GM12878 (cell line): Measurements from ENCODE around the gene LDB2.

Experiments used
- CBX5 ChIP-seq: sonication (generic); IDR thresholded peaks from 2 replicates; pipeline ENCODE4 v1.6.1; 2016; ENCODE audit warnings: low read depth, moderate library complexity, mild to moderate bottlenecking, inconsistent platforms
- CEBPB ChIP-seq, 2 experiments: fragments of 150-350 bp in 1 of 2; IDR thresholded peaks; 2 replicates each; pipeline ENCODE4 v1.6.1; 2012 to 2014; ENCODE audit warnings: low read depth in 2 of 2, low read length in 2 of 2, borderline replicate concordance in 1 of 2, inconsistent platforms in 1 of 2
- DPF2 ChIP-seq: fragments of 450-650 bp; IDR thresholded peaks from 2 replicates; pipeline ENCODE4 v1.6.1; 2017; ENCODE audit warnings: mild to moderate bottlenecking
- ESRRA ChIP-seq: IDR thresholded peaks from 2 replicates; pipeline ENCODE4 v1.6.1; 2012; ENCODE audit warnings: mild to moderate bottlenecking, low read length, improper control_type of control experiment
- EZH2 ChIP-seq: IDR thresholded peaks from 2 replicates; pipeline ENCODE4 v1.6.1; 2012; ENCODE audit warnings: low read depth, mild to moderate bottlenecking, control low read depth, inconsistent platforms, low read length, borderline replicate concordance; ENCODE audit not compliant: control insufficient read depth
- GABPA ChIP-seq: IDR thresholded peaks from 2 replicates; pipeline ENCODE4 v1.6.1; 2014; ENCODE audit warnings: antibody characterized with exemption, low read depth, mild to moderate bottlenecking, inconsistent platforms
- HDGF ChIP-seq: fragments of 450-650 bp; IDR thresholded peaks from 2 replicates; pipeline ENCODE4 v1.6.1; 2016; ENCODE audit warnings: antibody characterized with exemption
- NFIC ChIP-seq: IDR thresholded peaks from 2 replicates; pipeline ENCODE4 v1.6.1; 2012; ENCODE audit warnings: low read depth, mild to moderate bottlenecking, inconsistent platforms, low read length, moderate library complexity
- POLR2A ChIP-seq: IDR thresholded peaks from 2 replicates; pipeline ENCODE4 v1.6.1; 2011; ENCODE audit warnings: low read depth, mild to moderate bottlenecking, low read length
- POU2F2 ChIP-seq: IDR thresholded peaks from 3 replicates; pipeline ENCODE4 v1.6.1; 2011; ENCODE audit warnings: low read depth, mild to moderate bottlenecking, low read length, borderline replicate concordance
- SMC3 ChIP-seq: IDR thresholded peaks from 2 replicates; pipeline ENCODE4 v1.6.1; 2011; ENCODE audit warnings: low read length, improper control_type of control experiment, borderline replicate concordance
- YY1 ChIP-seq: IDR thresholded peaks from 2 replicates; pipeline ENCODE4 v1.6.1; 2011; ENCODE audit warnings: low read depth, mild to moderate bottlenecking, low read length
- TF ChIP-seq, protein P1 (sequence below), 3 experiments: IDR thresholded peaks in 2 of 3; conservative IDR thresholded peaks in 1 of 3; 2 replicates each; pipeline ENCODE4 v1.5.1; 2011; ENCODE audit warnings: low read depth in 3 of 3, low read length in 3 of 3, mild to moderate bottlenecking in 3 of 3, control low read depth in 2 of 3, moderate library complexity in 2 of 3, inconsistent platforms in 1 of 3, mixed read lengths in 1 of 3; ENCODE audit not compliant: control insufficient read depth in 2 of 3, insufficient read depth in 1 of 3; ENCODE audit errors: extremely low read depth in 1 of 3
- TF ChIP-seq, protein P2 (sequence below): fragments of 450-650 bp; IDR thresholded peaks from 2 replicates; pipeline ENCODE4 v1.6.1; 2016; ENCODE audit warnings: mild to moderate bottlenecking, moderate library complexity, borderline replicate concordance

DNA sequence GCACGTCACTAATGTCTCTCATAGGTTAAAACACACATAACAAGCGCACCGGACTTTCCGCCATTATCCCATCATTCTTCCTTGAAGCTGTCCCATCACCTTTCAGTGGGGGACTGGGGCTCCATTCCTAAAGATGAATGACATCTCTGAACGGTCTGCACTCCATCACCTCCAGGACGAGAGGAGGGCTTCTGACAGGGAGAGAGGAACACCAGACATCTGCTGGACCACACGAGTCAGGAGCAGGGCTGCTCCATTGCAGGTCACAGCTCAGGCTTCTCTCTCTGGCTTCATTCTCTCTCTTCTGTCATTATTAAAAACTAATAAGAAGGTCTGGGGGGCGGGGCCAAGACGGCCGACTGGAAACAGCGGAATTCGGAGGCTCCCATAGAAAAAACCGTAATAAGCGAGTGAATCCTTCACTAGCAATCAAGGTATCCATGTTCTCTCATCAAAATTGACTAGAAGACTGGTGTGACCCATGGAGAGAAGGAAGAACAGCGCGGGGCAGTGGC, 289.8 kb downstream of the LDB2 start:
- TF ChIP-seq POLR2A = no peak
- TF ChIP-seq, protein P1, sequence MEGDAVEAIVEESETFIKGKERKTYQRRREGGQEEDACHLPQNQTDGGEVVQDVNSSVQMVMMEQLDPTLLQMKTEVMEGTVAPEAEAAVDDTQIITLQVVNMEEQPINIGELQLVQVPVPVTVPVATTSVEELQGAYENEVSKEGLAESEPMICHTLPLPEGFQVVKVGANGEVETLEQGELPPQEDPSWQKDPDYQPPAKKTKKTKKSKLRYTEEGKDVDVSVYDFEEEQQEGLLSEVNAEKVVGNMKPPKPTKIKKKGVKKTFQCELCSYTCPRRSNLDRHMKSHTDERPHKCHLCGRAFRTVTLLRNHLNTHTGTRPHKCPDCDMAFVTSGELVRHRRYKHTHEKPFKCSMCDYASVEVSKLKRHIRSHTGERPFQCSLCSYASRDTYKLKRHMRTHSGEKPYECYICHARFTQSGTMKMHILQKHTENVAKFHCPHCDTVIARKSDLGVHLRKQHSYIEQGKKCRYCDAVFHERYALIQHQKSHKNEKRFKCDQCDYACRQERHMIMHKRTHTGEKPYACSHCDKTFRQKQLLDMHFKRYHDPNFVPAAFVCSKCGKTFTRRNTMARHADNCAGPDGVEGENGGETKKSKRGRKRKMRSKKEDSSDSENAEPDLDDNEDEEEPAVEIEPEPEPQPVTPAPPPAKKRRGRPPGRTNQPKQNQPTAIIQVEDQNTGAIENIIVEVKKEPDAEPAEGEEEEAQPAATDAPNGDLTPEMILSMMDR (IDR thresholded peaks at IDR 0.05 in 2 of 3, conservative IDR thresholded peaks at IDR 0.05 in 1 of 3; ENCODE audit: control insufficient read depth in 2 of 3, extremely low read depth in 1 of 3, insufficient read depth in 1 of 3, low read depth in 3 of 3, low read length in 3 of 3) = no peak
- no peak for TF ChIP-seq EZH2
- no peak for TF ChIP-seq YY1
- no peak for TF ChIP-seq CBX5
- no peak for TF ChIP-seq GABPA
- TF ChIP-seq, protein P2, sequence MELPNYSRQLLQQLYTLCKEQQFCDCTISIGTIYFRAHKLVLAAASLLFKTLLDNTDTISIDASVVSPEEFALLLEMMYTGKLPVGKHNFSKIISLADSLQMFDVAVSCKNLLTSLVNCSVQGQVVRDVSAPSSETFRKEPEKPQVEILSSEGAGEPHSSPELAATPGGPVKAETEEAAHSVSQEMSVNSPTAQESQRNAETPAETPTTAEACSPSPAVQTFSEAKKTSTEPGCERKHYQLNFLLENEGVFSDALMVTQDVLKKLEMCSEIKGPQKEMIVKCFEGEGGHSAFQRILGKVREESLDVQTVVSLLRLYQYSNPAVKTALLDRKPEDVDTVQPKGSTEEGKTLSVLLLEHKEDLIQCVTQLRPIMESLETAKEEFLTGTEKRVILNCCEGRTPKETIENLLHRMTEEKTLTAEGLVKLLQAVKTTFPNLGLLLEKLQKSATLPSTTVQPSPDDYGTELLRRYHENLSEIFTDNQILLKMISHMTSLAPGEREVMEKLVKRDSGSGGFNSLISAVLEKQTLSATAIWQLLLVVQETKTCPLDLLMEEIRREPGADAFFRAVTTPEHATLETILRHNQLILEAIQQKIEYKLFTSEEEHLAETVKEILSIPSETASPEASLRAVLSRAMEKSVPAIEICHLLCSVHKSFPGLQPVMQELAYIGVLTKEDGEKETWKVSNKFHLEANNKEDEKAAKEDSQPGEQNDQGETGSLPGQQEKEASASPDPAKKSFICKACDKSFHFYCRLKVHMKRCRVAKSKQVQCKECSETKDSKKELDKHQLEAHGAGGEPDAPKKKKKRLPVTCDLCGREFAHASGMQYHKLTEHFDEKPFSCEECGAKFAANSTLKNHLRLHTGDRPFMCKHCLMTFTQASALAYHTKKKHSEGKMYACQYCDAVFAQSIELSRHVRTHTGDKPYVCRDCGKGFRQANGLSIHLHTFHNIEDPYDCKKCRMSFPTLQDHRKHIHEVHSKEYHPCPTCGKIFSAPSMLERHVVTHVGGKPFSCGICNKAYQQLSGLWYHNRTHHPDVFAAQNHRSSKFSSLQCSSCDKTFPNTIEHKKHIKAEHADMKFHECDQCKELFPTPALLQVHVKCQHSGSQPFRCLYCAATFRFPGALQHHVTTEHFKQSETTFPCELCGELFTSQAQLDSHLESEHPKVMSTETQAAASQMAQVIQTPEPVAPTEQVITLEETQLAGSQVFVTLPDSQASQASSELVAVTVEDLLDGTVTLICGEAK = no peak
- no peak for TF ChIP-seq HDGF
- TF ChIP-seq DPF2 = no peak
- TF ChIP-seq CEBPB (IDR thresholded peaks at IDR 0.05; ENCODE audit: borderline replicate concordance in 1 of 2, low read depth in 2 of 2, low read length in 2 of 2) = no peak
- no peak for TF ChIP-seq ESRRA
- no peak for TF ChIP-seq NFIC
- TF ChIP-seq POU2F2 = no peak
- TF ChIP-seq SMC3 = no peak
